Caco-2 (cell line): ENCODE results near the gene C3orf85. TPM values are rescaled to one million over a fixed set of nuclear protein-coding genes. Genes with fewer than 3 reads are reported as not detected.

ENCODE experiments used
- BruUV-seq: library from RNA; stranded (reverse); fragments of 400-500 nt; replicated peaks from 2 replicates; lab custom pipeline; 2021; lab: Mats Ljungman, UMichigan
- CTCF ChIA-PET: fragments of 300-600 bp; sonication (Branson Sonifier 250); formaldehyde crosslinking; loops from one replicate; lab custom pipeline; 2022; ENCODE audit warnings: antibody characterized with exemption; lab: Charles Lee
- POLR2A ChIA-PET: fragments of 300-600 bp; sonication (Branson Sonifier 250); formaldehyde crosslinking; loops from one replicate; lab custom pipeline; 2022; ENCODE audit warnings: antibody characterized with exemption; lab: Charles Lee
- DNase-seq, 2 experiments: peaks; one replicate each; pipeline versions ENCODE4 v3.0.0 to v3.0.0-alpha.2; 2020 to 2022
- H3K27me3 ChIP-seq: replicated peaks from 2 replicates; pipeline ENCODE4 v1.6.0; 2011; ENCODE audit warnings: low read length; ENCODE audit not compliant: control insufficient read depth, insufficient read depth
- H3K36me3 ChIP-seq: 2 replicates; pipeline ENCODE4 v1.5.1; 2011; ENCODE audit warnings: low read length; ENCODE audit not compliant: control insufficient read depth, insufficient read depth
- H3K4me1 ChIP-seq: fragments of 250-450 bp; sonication (Bioruptor Pico); 2 replicates; pipeline ENCODE4 v1.5.1; 2020; ENCODE audit warnings: mild to moderate bottlenecking
- H3K4me3 ChIP-seq: 2 replicates; pipeline ENCODE4 v1.5.1; 2011; ENCODE audit warnings: low read depth, mild to moderate bottlenecking, control low read depth, low read length
- H3K9me3 ChIP-seq: fragments of 250-450 bp; sonication (Bioruptor Pico); 2 replicates; pipeline ENCODE4 v1.5.1; 2020; ENCODE audit warnings: mild to moderate bottlenecking, moderate library complexity
- H3K27ac Mint-ChIP-seq: one replicate; pipeline ENCODE4 v1.8.0; 2022; ENCODE audit warnings: mixed read lengths; ENCODE audit not compliant: unreplicated experiment
- H3K27me3 Mint-ChIP-seq: one replicate; pipeline ENCODE4 v1.8.0; 2022; ENCODE audit warnings: mixed read lengths; ENCODE audit not compliant: insufficient read depth, unreplicated experiment
- H3K36me3 Mint-ChIP-seq: one replicate; pipeline ENCODE4 v1.8.0; 2022; ENCODE audit warnings: mild to moderate bottlenecking, mixed read lengths; ENCODE audit not compliant: insufficient read depth, unreplicated experiment
- H3K4me1 Mint-ChIP-seq: one replicate; pipeline ENCODE4 v1.8.0; 2022; ENCODE audit warnings: low read depth, mixed read lengths; ENCODE audit not compliant: unreplicated experiment
- H3K4me3 Mint-ChIP-seq: one replicate; pipeline ENCODE4 v1.8.0; 2022; ENCODE audit warnings: mild to moderate bottlenecking, moderate library complexity, mixed read lengths; ENCODE audit not compliant: unreplicated experiment
- H3K9me3 Mint-ChIP-seq: one replicate; pipeline ENCODE4 v1.8.0; 2022; ENCODE audit warnings: mixed read lengths; ENCODE audit not compliant: unreplicated experiment
- intact Hi-C: fragments of 100-400 bp; cut with micrococcal nuclease; formaldehyde crosslinking; loops from one replicate; pipeline ENCODE4 v1.10.0; 2022; ENCODE audit not compliant: unreplicated experiment
- total RNA-seq: library from RNA; stranded (reverse); gene quantifications from 2 replicates; pipeline ENCODE4 v1.2.3, GENCODE V29; 2022
- TF ChIP-seq, protein P1 (sequence below), 2 experiments: fragments of 200-600 bp in 1 of 2; IDR thresholded peaks; 1 replicate in 1 of 2; 2 replicates in 1 of 2; pipeline versions ENCODE4 v1.5.1 to v1.8.0; 2011 to 2022; ENCODE audit warnings: antibody characterized with exemption in 1 of 2, control low read depth in 1 of 2, inconsistent platforms in 1 of 2, low read depth in 1 of 2, low read length in 1 of 2, mild to moderate bottlenecking in 1 of 2, moderate library complexity in 1 of 2; ENCODE audit not compliant: insufficient read depth in 1 of 2, severe bottlenecking in 1 of 2, unreplicated experiment in 1 of 2

The C3orf85 gene
- total RNA-seq, 1 experiment from 2014 or later = 0.48 TPM

DNA sequence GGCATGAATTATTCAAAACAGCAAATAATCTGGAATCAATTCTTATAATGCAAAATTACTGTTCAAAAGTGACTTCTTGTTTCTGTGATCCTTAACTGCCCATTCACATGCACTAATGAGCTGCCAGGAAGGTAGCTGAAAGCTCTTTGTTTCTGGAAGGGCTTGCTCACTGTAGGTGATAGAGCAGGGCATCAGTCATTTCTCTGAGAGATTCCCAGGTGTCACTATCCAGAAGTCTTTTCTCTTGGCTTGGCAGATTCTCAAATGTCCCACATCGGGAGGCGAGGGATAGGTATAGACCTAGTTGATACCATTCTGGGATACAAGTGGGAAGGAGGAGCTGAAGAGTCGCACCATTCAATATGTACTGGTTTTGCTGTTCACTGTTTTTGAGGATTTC, 35.0 kb downstream of the C3orf85 start:
- H3K9me3 ChIP-seq = no peaks in the 10 kb centered on the region
- Mint-ChIP-seq H3K36me3 (peaks cover 5% of the 10 kb centered on the region), H3K9me3 (no peaks in the 10 kb centered on the region), H3K4me1 (no peaks in the 10 kb centered on the region), H3K27me3 (no peaks in the 10 kb centered on the region), H3K4me3 (no peak overlapping the region), H3K27ac (no peak overlapping the region)
- intact Hi-C loops = no loop called here
- POLR2A ChIA-PET = no interaction called here
- H3K4me1 ChIP-seq = no peaks in the 10 kb centered on the region
- BruUV-seq = no TSS peak
- CTCF ChIA-PET = no interaction called here
- no peaks in the 10 kb centered on the region for H3K27me3 ChIP-seq
- no peak overlapping the region for H3K4me3 ChIP-seq
- no peaks in the 10 kb centered on the region for H3K36me3 ChIP-seq
- no peak for DNase-seq
- TF ChIP-seq, protein P1, sequence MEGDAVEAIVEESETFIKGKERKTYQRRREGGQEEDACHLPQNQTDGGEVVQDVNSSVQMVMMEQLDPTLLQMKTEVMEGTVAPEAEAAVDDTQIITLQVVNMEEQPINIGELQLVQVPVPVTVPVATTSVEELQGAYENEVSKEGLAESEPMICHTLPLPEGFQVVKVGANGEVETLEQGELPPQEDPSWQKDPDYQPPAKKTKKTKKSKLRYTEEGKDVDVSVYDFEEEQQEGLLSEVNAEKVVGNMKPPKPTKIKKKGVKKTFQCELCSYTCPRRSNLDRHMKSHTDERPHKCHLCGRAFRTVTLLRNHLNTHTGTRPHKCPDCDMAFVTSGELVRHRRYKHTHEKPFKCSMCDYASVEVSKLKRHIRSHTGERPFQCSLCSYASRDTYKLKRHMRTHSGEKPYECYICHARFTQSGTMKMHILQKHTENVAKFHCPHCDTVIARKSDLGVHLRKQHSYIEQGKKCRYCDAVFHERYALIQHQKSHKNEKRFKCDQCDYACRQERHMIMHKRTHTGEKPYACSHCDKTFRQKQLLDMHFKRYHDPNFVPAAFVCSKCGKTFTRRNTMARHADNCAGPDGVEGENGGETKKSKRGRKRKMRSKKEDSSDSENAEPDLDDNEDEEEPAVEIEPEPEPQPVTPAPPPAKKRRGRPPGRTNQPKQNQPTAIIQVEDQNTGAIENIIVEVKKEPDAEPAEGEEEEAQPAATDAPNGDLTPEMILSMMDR (IDR thresholded peaks at IDR 0.05; ENCODE audit: insufficient read depth in 1 of 2, low read depth in 1 of 2, low read length in 1 of 2, severe bottlenecking in 1 of 2, unreplicated experiment in 1 of 2) = no peak

DNA sequence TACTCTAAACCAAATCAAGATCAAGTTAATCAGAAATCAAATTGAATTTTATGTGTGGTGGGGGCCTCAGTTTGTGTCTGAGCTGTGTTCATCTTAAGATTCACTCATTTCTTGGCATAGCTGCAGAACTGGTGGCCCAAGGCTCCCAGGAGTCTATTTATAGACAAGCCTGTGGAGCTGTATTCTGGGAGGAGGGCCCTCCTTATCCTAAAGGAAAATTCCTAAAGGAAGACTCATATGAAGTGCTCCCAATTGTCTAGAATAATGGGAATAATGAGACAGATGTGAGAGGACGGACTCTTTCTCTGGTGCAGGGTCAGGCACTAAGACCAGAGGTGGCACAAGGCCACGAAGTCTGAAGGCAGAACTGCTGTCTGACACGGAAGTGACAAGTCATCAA, 38.9 kb downstream of the C3orf85 start:
- H3K4me1 Mint-ChIP-seq = no peaks in the 10 kb centered on the region
- TF ChIP-seq, protein P1 (IDR thresholded peaks at IDR 0.05; ENCODE audit: insufficient read depth in 1 of 2, low read depth in 1 of 2, low read length in 1 of 2, severe bottlenecking in 1 of 2, unreplicated experiment in 1 of 2) = no peak
- H3K27ac Mint-ChIP-seq = no peak overlapping the region
- no peaks in the 10 kb centered on the region for H3K27me3 Mint-ChIP-seq
- Histone ChIP-seq H3K27me3 (no peaks in the 10 kb centered on the region), H3K36me3 (no peaks in the 10 kb centered on the region), H3K4me3 (no peak overlapping the region), H3K4me1 (no peaks in the 10 kb centered on the region), H3K9me3 (no peaks in the 10 kb centered on the region)
- H3K36me3 Mint-ChIP-seq = peaks cover 5% of the 10 kb centered on the region
- ChIA-PET CTCF (no interaction called here), POLR2A (no interaction called here)
- no peak overlapping the region for H3K4me3 Mint-ChIP-seq
- no TSS peak for BruUV-seq
- H3K9me3 Mint-ChIP-seq = no peaks in the 10 kb centered on the region
- no peak for DNase-seq
- intact Hi-C loops = no loop called here

DNA sequence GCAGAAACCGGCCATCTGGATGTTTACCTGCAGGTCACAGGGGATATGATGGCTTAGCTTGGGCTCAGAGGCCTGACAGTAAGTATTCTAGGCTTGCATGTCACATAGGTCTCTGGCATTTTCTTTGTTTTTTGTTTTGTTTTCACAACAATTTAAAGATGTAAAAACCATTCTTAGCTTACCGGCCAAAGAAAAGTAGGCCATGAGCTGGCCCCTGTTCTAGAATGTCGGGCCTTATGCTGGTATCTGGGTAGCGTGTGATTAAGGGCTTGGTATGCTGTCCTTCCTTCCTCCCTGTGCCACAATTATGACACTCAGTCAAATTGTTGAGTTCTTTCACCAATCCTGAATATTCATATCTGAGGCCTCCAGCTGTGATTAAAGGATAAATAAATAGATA, 40.2 kb downstream of the C3orf85 start:
- H3K4me3 ChIP-seq = no peak overlapping the region
- H3K36me3 ChIP-seq = no peaks in the 10 kb centered on the region
- H3K4me1 ChIP-seq = no peaks in the 10 kb centered on the region
- Mint-ChIP-seq H3K27me3 (no peaks in the 10 kb centered on the region), H3K36me3 (peaks cover 5% of the 10 kb centered on the region), H3K9me3 (no peaks in the 10 kb centered on the region), H3K27ac (no peak overlapping the region), H3K4me3 (no peak overlapping the region), H3K4me1 (no peaks in the 10 kb centered on the region)
- no TSS peak for BruUV-seq
- DNase-seq = no peak
- TF ChIP-seq, protein P1 (IDR thresholded peaks at IDR 0.05; ENCODE audit: insufficient read depth in 1 of 2, low read depth in 1 of 2, low read length in 1 of 2, severe bottlenecking in 1 of 2, unreplicated experiment in 1 of 2) = no peak
- no peaks in the 10 kb centered on the region for H3K27me3 ChIP-seq
- intact Hi-C loops = no loop called here
- CTCF ChIA-PET = no interaction called here
- POLR2A ChIA-PET = no interaction called here
- H3K9me3 ChIP-seq = no peaks in the 10 kb centered on the region
